ENCODE data around the gene FPGS. TPM values are rescaled to one million over a fixed set of nuclear protein-coding genes. Genes with fewer than 3 reads are reported as not detected.

FPGS gene
- total RNA-seq, 1 donor = 77.7 TPM

- TF ChIP-seq CTCF (IDR thresholded peaks at IDR 0.05; ENCODE audit: insufficient read depth, low read depth, low read length) = no peak
- no peak for DNase-seq (ENCODE audit: low read depth)
Observed at GRCh38 chr9:127771570-127772189, 31.0 kb upstream of the FPGS start.

GRCh38 chr9:127772603-127773002 lies 30.1 kb upstream of the FPGS start:
- DNase-seq (ENCODE audit: low read depth) = no peak
- H3K4me3 ChIP-seq (ENCODE audit: low read depth, low read length) = no peak overlapping the region
- no peak for TF ChIP-seq CTCF (IDR thresholded peaks at IDR 0.05; ENCODE audit: insufficient read depth, low read depth, low read length)

More at GRCh38 chr9:127771570-127772189, 31.0 kb upstream of the FPGS start:
- H3K4me3 ChIP-seq (ENCODE audit: low read depth, low read length) = peak overlapping the region; percentile 59

GRCh38 chr9:127773272-127773671 lies 29.4 kb upstream of the FPGS start:
- no peak for TF ChIP-seq CTCF (IDR thresholded peaks at IDR 0.05; ENCODE audit: insufficient read depth, low read depth, low read length)
- H3K4me3 ChIP-seq (ENCODE audit: low read depth, low read length) = no peak overlapping the region
- no peak for DNase-seq (ENCODE audit: low read depth)

GRCh38 chr9:127773981-127774380 lies 28.7 kb upstream of the FPGS start:
- no peak overlapping the region for H3K4me3 ChIP-seq (ENCODE audit: low read depth, low read length)
- TF ChIP-seq CTCF (IDR thresholded peaks at IDR 0.05; ENCODE audit: insufficient read depth, low read depth, low read length) = no peak
- no peak for DNase-seq (ENCODE audit: low read depth)

- no peak for DNase-seq (ENCODE audit: low read depth)
- TF ChIP-seq CTCF (IDR thresholded peaks at IDR 0.05; ENCODE audit: insufficient read depth, low read depth, low read length) = no peak
Observed at GRCh38 chr9:127776195-127776923, 26.3 kb upstream of the FPGS start.

GRCh38 chr9:127776924-127777289 lies 25.8 kb upstream of the FPGS start:
- H3K4me3 ChIP-seq (ENCODE audit: low read depth, low read length) = no peak overlapping the region
- no peak for DNase-seq (ENCODE audit: low read depth)
- no peak for TF ChIP-seq CTCF (IDR thresholded peaks at IDR 0.05; ENCODE audit: insufficient read depth, low read depth, low read length)

More at GRCh38 chr9:127776195-127776923, 26.3 kb upstream of the FPGS start:
- no peak overlapping the region for H3K4me3 ChIP-seq (ENCODE audit: low read depth, low read length)

All from fibroblast of villous mesenchyme (primary cell).